SK-N-SH (cell line): ENCODE data around the gene CPSF3. TPM values are rescaled to one million over a fixed set of nuclear protein-coding genes. Genes with fewer than 3 reads are reported as not detected.
A peak's percentile ranks its signal among the peaks of the same experiment; 100 is the strongest.

ENCODE experiments used
- CTCF ChIA-PET: fragments of 300-600, 350-600 bp; formaldehyde crosslinking; extraction: SDS; loops from one replicate; lab custom pipeline; 2021; lab: Yijun Ruan, JAX
- POLR2A ChIA-PET: fragments of 350-600 bp; sonication (Branson Sonifier 250); formaldehyde crosslinking; extraction: SDS; loops from one replicate; lab custom pipeline; 2020; ENCODE audit warnings: antibody characterized with exemption, inconsistent platforms; lab: Yijun Ruan, JAX
- DNase-seq: peaks from one replicate; pipeline ENCODE4 v3.0.0; 2012
- H2AFZ ChIP-seq: fragments of 200-600 bp; sonication (generic); 2 replicates; pipeline ENCODE4 v1.8.1; 2016; ENCODE audit warnings: antibody characterized with exemption, mild to moderate bottlenecking, low read depth
- H3F3A ChIP-seq: fragments of 200-600 bp; sonication (generic); replicated peaks from 2 replicates; pipeline ENCODE3; 2016; ENCODE audit warnings: antibody characterized with exemption, mild to moderate bottlenecking; ENCODE audit not compliant: insufficient read depth
- H3K27ac ChIP-seq, 2 experiments: fragments of 200-500 bp in 1 of 2; fragments of 200-600 bp in 1 of 2; sonication (Bioruptor generic) in 1 of 2; sonication (generic), shearing (Covaris generic) in 1 of 2; 2 replicates each; pipeline versions ENCODE4 v1.5.1 to v1.6.1; 2014 to 2016; ENCODE audit warnings: low read depth in 2 of 2, inconsistent platforms in 1 of 2, low read length in 1 of 2, mild to moderate bottlenecking in 1 of 2, mixed read lengths in 1 of 2
- H3K27me3 ChIP-seq: fragments of 200-600 bp; sonication (generic), shearing (Covaris generic); 2 replicates; pipeline ENCODE4 v1.6.1; 2016; ENCODE audit warnings: mixed run types; ENCODE audit not compliant: insufficient read depth
- H3K36me3 ChIP-seq, 2 experiments: fragments of 200-500 bp in 1 of 2; fragments of 200-600 bp in 1 of 2; sonication (Bioruptor generic) in 1 of 2; sonication (generic) in 1 of 2; replicated peaks in 1 of 2; 2 replicates each; pipeline versions ENCODE3 to v1.5.1; 2014 to 2016; ENCODE audit warnings: low read length in 1 of 2, mild to moderate bottlenecking in 1 of 2; ENCODE audit not compliant: insufficient read depth in 2 of 2, control insufficient read depth in 1 of 2
- H3K4me1 ChIP-seq, 2 experiments: fragments of 200-500 bp in 1 of 2; fragments of 200-600 bp in 1 of 2; sonication (Bioruptor generic) in 1 of 2; sonication (generic), shearing (Covaris generic) in 1 of 2; 2 replicates each; pipeline versions ENCODE4 v1.5.1 to v1.6.1; 2014 to 2016; ENCODE audit warnings: low read depth in 1 of 2, low read length in 1 of 2, mixed run types in 1 of 2; ENCODE audit not compliant: insufficient read depth in 2 of 2, control insufficient read depth in 1 of 2
- H3K4me2 ChIP-seq: fragments of 200-600 bp; sonication (generic), shearing (Covaris generic); 2 replicates; pipeline ENCODE4 v1.6.1; 2017; ENCODE audit warnings: mixed run types
- H3K4me3 ChIP-seq, 2 experiments: fragments of 200-500 bp in 1 of 2; fragments of 200-600 bp in 1 of 2; sonication (Bioruptor generic) in 1 of 2; sonication (generic), shearing (Covaris generic) in 1 of 2; 2 replicates each; pipeline versions ENCODE4 v1.5.1 to v1.8.1; 2014 to 2016; ENCODE audit warnings: low read depth in 2 of 2, inconsistent platforms in 1 of 2, low read length in 1 of 2, mild to moderate bottlenecking in 1 of 2, mixed read lengths in 1 of 2, moderate library complexity in 1 of 2
- H3K79me2 ChIP-seq: fragments of 200-600 bp; sonication (generic); 2 replicates; pipeline ENCODE4 v1.8.1; 2017; ENCODE audit warnings: mild to moderate bottlenecking; ENCODE audit not compliant: insufficient read depth
- H3K9ac ChIP-seq: fragments of 200-600 bp; sonication (generic); 2 replicates; pipeline ENCODE4 v1.6.1; 2017; ENCODE audit warnings: mixed run types
- H3K9me2 ChIP-seq: fragments of 200-600 bp; sonication (generic); 2 replicates; pipeline ENCODE4 v1.6.1; 2017; ENCODE audit warnings: mixed run types
- H3K9me3 ChIP-seq: fragments of 200-600 bp; sonication (generic); 2 replicates; pipeline ENCODE4 v1.6.1; 2017; ENCODE audit warnings: mixed run types, mild to moderate bottlenecking, moderate library complexity
- H4K20me1 ChIP-seq: fragments of 200-600 bp; sonication (generic); 2 replicates; pipeline ENCODE4 v1.6.1; 2017; ENCODE audit warnings: mild to moderate bottlenecking, mixed run types; ENCODE audit not compliant: insufficient read depth
- CHD2 ChIP-seq: fragments of 150-350 bp; IDR thresholded peaks from 2 replicates; pipeline ENCODE4 v1.6.1; 2018; ENCODE audit warnings: low read length; ENCODE audit not compliant: partially characterized antibody
- FOSL2 ChIP-seq: IDR thresholded peaks from 2 replicates; pipeline ENCODE4 v1.4.0; 2012; ENCODE audit warnings: low read depth, mild to moderate bottlenecking, moderate library complexity, borderline replicate concordance
- GATA2 ChIP-seq: sonication (generic); formaldehyde crosslinking; IDR thresholded peaks from 2 replicates; pipeline ENCODE4 v1.5.0; 2020; ENCODE audit warnings: mild to moderate bottlenecking, missing genetic modification reagents
- MEF2A ChIP-seq: IDR thresholded peaks from 2 replicates; pipeline ENCODE4 v1.4.0; 2012; ENCODE audit warnings: low read depth, borderline replicate concordance
- MXI1 ChIP-seq: IDR thresholded peaks from 2 replicates; pipeline ENCODE4 v1.6.1; 2012; ENCODE audit warnings: mild to moderate bottlenecking, low read depth, low read length, improper control_type of control experiment
- NFIC ChIP-seq: IDR thresholded peaks from 2 replicates; pipeline ENCODE4 v1.4.0; 2012; ENCODE audit warnings: borderline replicate concordance
- PBX3 ChIP-seq: IDR thresholded peaks from 2 replicates; pipeline ENCODE4; 2012
- POLR2AphosphoS5 ChIP-seq: IDR thresholded peaks from 2 replicates; pipeline ENCODE4 v1.6.1; 2012; ENCODE audit warnings: low read depth, low read length
- RAD21 ChIP-seq: IDR thresholded peaks from 2 replicates; pipeline ENCODE4 v1.6.1; 2012; ENCODE audit warnings: mild to moderate bottlenecking, low read length
- RCOR1 ChIP-seq: fragments of 150-350 bp; IDR thresholded peaks from 2 replicates; pipeline ENCODE4 v1.6.1; 2017; ENCODE audit warnings: antibody characterized with exemption, low read length
- RFX5 ChIP-seq: IDR thresholded peaks from 2 replicates; pipeline ENCODE4 v1.6.1; 2012; ENCODE audit warnings: mild to moderate bottlenecking, improper control_type of control experiment, low read length
- RXRA ChIP-seq: IDR thresholded peaks from 2 replicates; pipeline ENCODE4 v1.4.0; 2012; ENCODE audit warnings: low read depth, mild to moderate bottlenecking, borderline replicate concordance
- SIN3A ChIP-seq: IDR thresholded peaks from 2 replicates; pipeline ENCODE4 v1.6.1; 2012; ENCODE audit warnings: low read depth, mild to moderate bottlenecking, low read length, moderate library complexity, borderline replicate concordance
- SMC3 ChIP-seq: IDR thresholded peaks from 2 replicates; pipeline ENCODE4 v1.6.1; 2012; ENCODE audit warnings: low read depth, low read length, improper control_type of control experiment
- TAF1 ChIP-seq: IDR thresholded peaks from 2 replicates; pipeline ENCODE4 v1.6.1; 2012; ENCODE audit warnings: low read depth, mild to moderate bottlenecking, low read length, moderate library complexity, borderline replicate concordance
- TEAD4 ChIP-seq: IDR thresholded peaks from 2 replicates; pipeline ENCODE4 v1.4.0; 2012; ENCODE audit warnings: mild to moderate bottlenecking, borderline replicate concordance; ENCODE audit not compliant: insufficient read depth
- YY1 ChIP-seq: IDR thresholded peaks from 2 replicates; pipeline ENCODE4 v1.4.0; 2012; ENCODE audit warnings: low read depth, mild to moderate bottlenecking
- WGBS: methylation state at CpG from one replicate; pipeline ENCODE4 v1.1.6; 2017; ENCODE audit warnings: low lambda C conversion rate; 5-methylcytosine and 5-hydroxymethylcytosine counted together
- polyA plus RNA-seq, 3 experiments: library from polyadenylated mRNA; depleted of rRNA; stranded (reverse); fragments of >200 nt; gene quantifications; 2 replicates each; pipeline ENCODE4 v1.2.3, GENCODE V29; 2012
- TF ChIP-seq, protein P1 (sequence below): IDR thresholded peaks from 2 replicates; pipeline ENCODE4 v1.4.0; 2012; ENCODE audit warnings: low read depth, borderline replicate concordance
- TF ChIP-seq, protein P2 (sequence below): fragments of 200-600 bp; sonication (generic); IDR thresholded peaks from 2 replicates; pipeline ENCODE4 v1.6.1; 2017; ENCODE audit warnings: antibody characterized with exemption, mild to moderate bottlenecking, moderate library complexity
- TF ChIP-seq, protein P3 (sequence below): IDR thresholded peaks from 2 replicates; pipeline ENCODE4 v1.4.0; 2012; ENCODE audit warnings: low read depth, borderline replicate concordance

The CPSF3 gene
- polyA plus RNA-seq, 1 of the 3 experiments (the other 2 are of a cell fraction): 34.2 TPM

DNA sequence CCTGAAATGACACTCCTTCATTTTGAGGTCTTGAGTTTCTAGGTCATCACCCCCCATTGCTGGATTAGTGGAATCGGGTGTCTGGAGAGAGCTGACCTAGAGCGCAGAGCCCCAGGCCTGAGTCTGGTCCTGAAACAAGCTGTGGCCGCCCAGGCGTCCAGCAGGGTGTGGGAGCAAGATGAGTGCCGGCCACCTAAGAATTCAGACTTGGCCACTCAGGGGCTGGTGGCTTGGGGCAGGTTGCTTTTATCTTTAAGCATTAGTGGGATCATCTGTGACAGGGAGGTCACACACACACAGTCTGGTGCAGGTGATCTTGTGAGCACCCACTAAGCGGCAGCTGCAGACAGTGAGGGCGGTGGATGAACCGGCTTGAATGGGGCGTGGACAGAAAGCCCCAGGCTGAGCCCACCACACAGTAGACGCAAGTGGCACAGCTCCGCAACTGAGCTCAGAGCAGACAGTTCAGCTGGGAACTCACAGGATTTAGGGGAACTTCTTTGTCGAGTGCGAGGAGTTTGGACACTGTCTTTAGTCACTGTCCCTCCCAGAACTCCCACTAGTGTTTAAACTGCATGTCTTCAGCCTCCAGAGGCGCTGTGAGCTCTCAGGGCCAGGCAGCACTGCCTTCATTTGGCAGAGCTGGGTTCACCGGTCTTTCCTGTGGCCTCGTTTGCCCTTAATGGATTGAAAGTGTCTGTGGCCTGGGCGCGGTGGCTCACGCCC is 21.6 kb upstream of the CPSF3 start:
- ChIA-PET CTCF (interaction anchor here (0.6 to 1.7 kb wide), 4 partner anchors 13 to 261 kb away, joined by 3 to 8 read pairs (median 3); no protein-coding TSS in a partner anchor), POLR2A (no interaction called here)
- Histone ChIP-seq H2AFZ (no peak overlapping the region), H3K27me3 (no peaks in the 10 kb centered on the region), H4K20me1 (peaks cover 10% of the 10 kb centered on the region), H3K9me3 (no peaks in the 10 kb centered on the region), H3K36me3 (peaks cover 53 to 69% of the 10 kb centered on the region in 2 experiments), H3F3A (peaks cover 36% of the 10 kb centered on the region), H3K4me3 (no peak overlapping the region), H3K9me2 (no peaks in the 10 kb centered on the region), H3K79me2 (no peaks in the 10 kb centered on the region), H3K9ac (no peak overlapping the region), H3K4me2 (no peak overlapping the region), H3K27ac (no peak overlapping the region; a peak in 1 of 4 replicates), H3K4me1 (peaks cover 0 to 3% of the 10 kb centered on the region in 2 experiments; a peak in 2 of 4 replicates)
- WGBS: 96% methylated on average over 19 of the region's 19 CpGs
- TF ChIP-seq SIN3A: no peak
- no peak for TF ChIP-seq MXI1
- DNase-seq: no peak

DNA sequence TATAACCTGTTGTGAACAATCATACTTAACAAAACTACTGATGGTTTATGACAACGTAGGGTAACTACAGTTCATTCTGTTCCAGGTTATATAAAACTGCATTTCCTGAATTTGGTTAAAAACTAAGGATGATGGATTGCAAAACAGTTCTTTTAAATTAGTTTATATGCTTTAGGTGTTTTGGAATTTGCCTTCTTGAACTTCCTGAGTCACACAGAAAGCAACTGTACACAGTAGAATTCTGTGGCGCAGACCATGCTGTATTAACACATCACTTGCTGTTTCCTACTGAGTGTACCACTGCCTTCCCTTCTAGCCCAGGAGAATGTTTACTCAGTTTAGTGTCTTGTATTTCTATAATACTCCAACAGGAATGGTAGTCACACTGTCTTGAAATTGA is 19.5 kb upstream of the CPSF3 start:
- WGBS: 69% methylated on average over 2 of the region's 2 CpGs
- Histone ChIP-seq H3K9me3 (no peaks in the 10 kb centered on the region), H2AFZ (no peak overlapping the region), H3K27ac (peak overlapping the region; percentile 15 to 51), H4K20me1 (peaks cover 10% of the 10 kb centered on the region), H3K27me3 (no peaks in the 10 kb centered on the region), H3K4me2 (no peak overlapping the region), H3F3A (peaks cover 46% of the 10 kb centered on the region), H3K4me3 (no peak overlapping the region), H3K9ac (no peak overlapping the region), H3K4me1 (peaks cover 0 to 3% of the 10 kb centered on the region in 2 experiments; a peak in 2 of 4 replicates), H3K9me2 (no peaks in the 10 kb centered on the region), H3K36me3 (peaks cover 41 to 81% of the 10 kb centered on the region in 2 experiments), H3K79me2 (no peaks in the 10 kb centered on the region)
- DNase-seq: no peak
- TF ChIP-seq GATA2 (no peak), SMC3 (no peak), TEAD4 (no peak), RCOR1 (no peak), PBX3 (no peak), RAD21 (no peak), NFIC (no peak), YY1 (no peak), MEF2A (no peak), FOSL2 (no peak), MXI1 (no peak), POLR2AphosphoS5 (no peak), RFX5 (no peak), CHD2 (no peak), TAF1 (no peak), SIN3A (no peak), RXRA (no peak)
- TF ChIP-seq, protein P1, sequence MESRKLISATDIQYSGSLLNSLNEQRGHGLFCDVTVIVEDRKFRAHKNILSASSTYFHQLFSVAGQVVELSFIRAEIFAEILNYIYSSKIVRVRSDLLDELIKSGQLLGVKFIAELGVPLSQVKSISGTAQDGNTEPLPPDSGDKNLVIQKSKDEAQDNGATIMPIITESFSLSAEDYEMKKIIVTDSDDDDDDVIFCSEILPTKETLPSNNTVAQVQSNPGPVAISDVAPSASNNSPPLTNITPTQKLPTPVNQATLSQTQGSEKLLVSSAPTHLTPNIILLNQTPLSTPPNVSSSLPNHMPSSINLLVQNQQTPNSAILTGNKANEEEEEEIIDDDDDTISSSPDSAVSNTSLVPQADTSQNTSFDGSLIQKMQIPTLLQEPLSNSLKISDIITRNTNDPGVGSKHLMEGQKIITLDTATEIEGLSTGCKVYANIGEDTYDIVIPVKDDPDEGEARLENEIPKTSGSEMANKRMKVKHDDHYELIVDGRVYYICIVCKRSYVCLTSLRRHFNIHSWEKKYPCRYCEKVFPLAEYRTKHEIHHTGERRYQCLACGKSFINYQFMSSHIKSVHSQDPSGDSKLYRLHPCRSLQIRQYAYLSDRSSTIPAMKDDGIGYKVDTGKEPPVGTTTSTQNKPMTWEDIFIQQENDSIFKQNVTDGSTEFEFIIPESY: no peak
- TF ChIP-seq, protein P2, sequence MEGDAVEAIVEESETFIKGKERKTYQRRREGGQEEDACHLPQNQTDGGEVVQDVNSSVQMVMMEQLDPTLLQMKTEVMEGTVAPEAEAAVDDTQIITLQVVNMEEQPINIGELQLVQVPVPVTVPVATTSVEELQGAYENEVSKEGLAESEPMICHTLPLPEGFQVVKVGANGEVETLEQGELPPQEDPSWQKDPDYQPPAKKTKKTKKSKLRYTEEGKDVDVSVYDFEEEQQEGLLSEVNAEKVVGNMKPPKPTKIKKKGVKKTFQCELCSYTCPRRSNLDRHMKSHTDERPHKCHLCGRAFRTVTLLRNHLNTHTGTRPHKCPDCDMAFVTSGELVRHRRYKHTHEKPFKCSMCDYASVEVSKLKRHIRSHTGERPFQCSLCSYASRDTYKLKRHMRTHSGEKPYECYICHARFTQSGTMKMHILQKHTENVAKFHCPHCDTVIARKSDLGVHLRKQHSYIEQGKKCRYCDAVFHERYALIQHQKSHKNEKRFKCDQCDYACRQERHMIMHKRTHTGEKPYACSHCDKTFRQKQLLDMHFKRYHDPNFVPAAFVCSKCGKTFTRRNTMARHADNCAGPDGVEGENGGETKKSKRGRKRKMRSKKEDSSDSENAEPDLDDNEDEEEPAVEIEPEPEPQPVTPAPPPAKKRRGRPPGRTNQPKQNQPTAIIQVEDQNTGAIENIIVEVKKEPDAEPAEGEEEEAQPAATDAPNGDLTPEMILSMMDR: no peak
- TF ChIP-seq, protein P3, sequence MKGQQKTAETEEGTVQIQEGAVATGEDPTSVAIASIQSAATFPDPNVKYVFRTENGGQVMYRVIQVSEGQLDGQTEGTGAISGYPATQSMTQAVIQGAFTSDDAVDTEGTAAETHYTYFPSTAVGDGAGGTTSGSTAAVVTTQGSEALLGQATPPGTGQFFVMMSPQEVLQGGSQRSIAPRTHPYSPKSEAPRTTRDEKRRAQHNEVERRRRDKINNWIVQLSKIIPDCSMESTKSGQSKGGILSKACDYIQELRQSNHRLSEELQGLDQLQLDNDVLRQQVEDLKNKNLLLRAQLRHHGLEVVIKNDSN: no peak
- POLR2A ChIA-PET: no interaction called here
- CTCF ChIA-PET: interaction anchor here (1.2 kb wide), 1 partner anchor 265 kb away, joined by 4 read pairs; no protein-coding TSS in a partner anchor
